ENCODE results near the gene PPP4R3A.
"Not testable (repeated sequence)": the region's sequence is repeated elsewhere in the genome, so short reads cannot be mapped to it uniquely, and the experiment has no call there.

PPP4R3A gene

GRCh38 chr14:91510171-91511042, at the start of gene PPP4R3A:
Gene PPP4R3A, minus strand, starts transcription at chr14:91510310. Its CDS starts 663 bp downstream, at chr14:91509647.
- peak; percentile 94 for DNase-seq (ENCODE audit: low spot score)

- DNase-seq (ENCODE audit: low spot score): no peak
These were observed 45.4 kb upstream of the PPP4R3A start for GRCh38 chr14:91555531-91555930.

GRCh38 chr14:91554535-91555332, 44.6 kb upstream of the PPP4R3A start:
- no peak for DNase-seq (ENCODE audit: low spot score)

- DNase-seq (ENCODE audit: low spot score): no peak
These were observed 38.0 kb upstream of the PPP4R3A start for GRCh38 chr14:91548108-91548507.

- no peak for DNase-seq (ENCODE audit: low spot score)
These were observed 36.0 kb upstream of the PPP4R3A start for GRCh38 chr14:91545946-91546716.

DNA sequence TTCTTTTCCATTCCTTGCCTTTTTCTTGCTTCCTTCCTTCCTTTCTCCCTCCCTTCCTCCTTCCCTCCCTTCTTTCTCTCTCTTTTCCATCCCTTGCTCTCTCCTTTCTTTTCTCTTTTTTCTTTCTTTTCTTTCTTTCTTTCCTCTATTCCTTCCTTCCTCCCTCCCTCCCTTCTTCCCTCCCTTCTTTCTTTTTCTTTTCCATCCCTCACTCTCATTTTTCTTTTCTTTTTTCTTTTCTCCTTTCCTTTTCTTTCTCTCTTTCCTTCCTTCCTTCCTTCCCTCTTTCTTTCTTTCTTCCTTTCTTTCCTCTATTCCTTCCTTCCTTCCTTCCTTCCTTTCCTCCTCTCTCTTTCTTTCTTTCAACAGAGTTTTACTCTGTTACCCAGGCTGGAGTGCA, 35.1 kb upstream of the PPP4R3A start:
- no peak for DNase-seq (ENCODE audit: low spot score)

DNA sequence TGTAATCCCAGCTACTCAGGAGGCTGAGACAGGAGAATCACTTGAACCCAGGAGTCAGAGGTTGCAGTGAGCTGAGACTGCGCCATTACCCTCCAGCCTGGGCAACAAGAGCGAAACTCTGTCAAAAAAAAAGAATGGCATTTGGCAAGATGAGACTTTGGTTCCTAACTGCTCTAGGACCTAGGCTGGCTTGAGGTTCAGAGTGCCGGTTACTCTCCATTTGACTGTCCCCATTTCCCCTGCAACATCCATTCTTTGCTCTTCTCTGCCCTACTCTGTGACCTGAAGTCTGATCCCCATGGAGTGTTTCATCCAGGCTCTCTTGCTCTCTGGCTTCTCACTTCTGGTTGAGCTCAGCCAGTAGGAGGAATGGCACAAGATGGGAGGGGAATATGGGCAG, 26.2 kb upstream of the PPP4R3A start:
- DNase-seq (ENCODE audit: low spot score): no peak

DNA sequence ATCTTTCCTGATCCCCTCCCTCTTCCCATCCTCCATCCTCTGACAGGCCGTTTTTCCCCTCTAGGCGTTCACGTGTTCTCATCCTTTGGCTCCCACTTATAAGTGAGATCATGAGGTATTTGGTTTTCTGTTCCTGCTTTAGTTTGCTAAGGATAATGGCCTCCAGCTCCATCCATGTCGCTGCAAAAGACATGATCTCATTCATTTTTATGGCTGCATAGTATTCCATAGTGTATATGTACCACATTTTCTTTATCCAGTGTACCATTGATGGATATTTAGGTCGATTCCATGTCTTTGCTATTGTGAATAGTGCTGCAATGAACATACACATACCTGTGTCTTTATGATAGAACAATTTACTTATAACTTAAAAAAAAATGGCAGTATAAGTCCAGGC, 23.9 kb upstream of the PPP4R3A start:
- DNase-seq (ENCODE audit: low spot score): not testable (repeated sequence)

GRCh38 chr14:91533623-91534022, 23.5 kb upstream of the PPP4R3A start:
- no peak for DNase-seq (ENCODE audit: low spot score)

DNA sequence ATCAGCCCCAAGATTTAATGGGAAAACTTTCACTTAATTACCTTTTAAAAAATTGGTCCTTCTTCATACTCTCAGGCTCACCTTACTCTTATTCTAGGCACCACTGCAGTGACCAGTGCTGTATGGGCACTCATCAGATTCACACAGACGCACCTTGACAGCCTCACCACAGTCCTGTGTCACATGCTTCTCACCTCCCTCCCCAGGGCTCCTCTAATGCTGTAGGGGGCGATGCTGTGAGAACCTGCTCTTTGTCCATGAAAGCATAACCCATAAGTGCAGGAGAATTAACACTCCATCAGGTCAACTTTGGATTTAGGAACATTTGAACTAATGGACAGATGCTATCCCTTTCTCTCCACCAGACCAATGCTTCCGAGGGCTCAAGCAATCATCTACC, 13.9 kb upstream of the PPP4R3A start:
- DNase-seq (ENCODE audit: low spot score): no peak

DNA sequence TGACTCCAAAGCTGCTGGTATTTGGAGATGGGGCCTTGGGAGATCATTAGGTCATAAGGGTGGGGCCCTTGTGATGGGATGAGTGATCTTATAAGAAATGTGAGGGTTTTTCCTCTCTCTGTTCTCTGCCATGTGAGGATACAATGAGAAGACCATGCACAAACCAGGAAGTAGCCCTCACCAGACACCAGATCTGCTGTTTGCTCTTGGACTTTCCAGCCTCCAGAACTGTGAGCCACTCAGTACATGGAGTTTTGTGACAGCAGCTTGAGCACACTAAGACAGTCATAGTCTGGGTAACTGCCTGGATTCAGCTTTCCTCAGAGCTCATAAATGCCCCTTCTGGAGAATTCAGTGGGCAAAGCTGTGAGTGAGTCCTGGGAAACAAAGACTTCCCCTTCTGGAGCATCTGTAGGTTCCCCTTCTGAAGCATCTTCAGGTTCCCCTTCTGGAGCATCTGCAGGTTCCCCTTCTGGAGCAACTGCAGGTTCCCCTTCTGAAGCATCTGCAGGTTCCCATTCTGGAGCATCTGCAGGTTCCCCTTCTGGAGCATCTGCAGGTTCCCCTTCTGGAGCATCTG, 11.0 kb upstream of the PPP4R3A start:
- no peak for DNase-seq (ENCODE audit: low spot score)

DNA sequence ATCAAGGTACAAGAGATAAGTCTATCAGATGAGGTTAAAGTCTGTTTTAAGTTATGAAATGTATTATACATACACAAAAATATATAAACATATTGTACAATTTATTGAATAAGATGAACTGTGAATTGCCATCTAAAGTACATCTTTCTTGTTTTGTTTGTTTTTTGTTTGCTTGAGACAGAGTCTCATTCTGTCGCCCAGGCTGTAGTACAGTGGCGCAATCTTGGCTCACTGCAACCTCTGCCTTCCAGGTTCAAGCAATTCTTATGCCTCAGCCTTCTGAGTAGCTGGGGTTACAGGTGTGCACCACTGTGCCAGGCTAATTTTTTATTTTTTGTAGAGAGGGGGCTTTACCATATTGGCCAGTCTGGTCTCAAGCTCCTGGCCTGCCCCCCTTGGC, 10.0 kb upstream of the PPP4R3A start:
- no peak for DNase-seq (ENCODE audit: low spot score)

GRCh38 chr14:91519239-91520036, 9.3 kb upstream of the PPP4R3A start:
- no peak for DNase-seq (ENCODE audit: low spot score)

GRCh38 chr14:91516663-91517388, 6.7 kb upstream of the PPP4R3A start:
- DNase-seq (ENCODE audit: low spot score): no peak

GRCh38 chr14:91515979-91516378, 5.9 kb upstream of the PPP4R3A start:
- no peak for DNase-seq (ENCODE audit: low spot score)

DNA sequence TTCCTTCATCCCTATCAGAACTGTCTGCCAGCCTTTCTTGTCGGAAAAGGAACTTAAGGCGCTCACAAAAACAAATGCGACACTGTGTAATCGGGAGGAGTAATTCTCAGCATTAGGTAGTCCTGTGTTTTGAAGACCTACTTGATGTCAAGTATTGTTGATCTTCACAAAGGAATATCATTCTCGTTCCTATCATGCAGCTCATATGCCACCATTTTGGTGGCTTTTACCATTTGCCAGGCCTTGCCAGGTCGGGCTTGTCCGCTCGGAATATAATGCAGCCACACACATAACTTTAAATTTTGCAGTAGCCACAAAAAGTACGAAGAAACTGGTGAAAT, 903 bp upstream of the PPP4R3A start:
- peak; percentile 53 for DNase-seq (ENCODE audit: low spot score)

DNA sequence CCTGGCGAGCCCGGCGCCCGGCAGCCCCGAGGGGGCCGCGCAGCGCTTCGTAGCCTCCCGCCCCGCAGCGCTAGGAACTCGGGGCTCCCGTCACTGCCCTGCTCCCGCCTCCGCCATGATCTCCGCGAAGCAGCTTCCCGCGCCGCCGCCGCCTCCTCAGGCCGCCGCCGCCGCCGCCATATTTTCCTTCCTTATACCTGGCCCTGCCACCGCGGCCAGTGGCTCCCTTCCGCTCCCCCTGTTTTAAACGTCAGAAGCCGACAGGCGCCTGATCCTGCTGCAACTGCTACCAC, 286 bp downstream of the PPP4R3A start:
- no peak for DNase-seq (ENCODE audit: low spot score)

DNA sequence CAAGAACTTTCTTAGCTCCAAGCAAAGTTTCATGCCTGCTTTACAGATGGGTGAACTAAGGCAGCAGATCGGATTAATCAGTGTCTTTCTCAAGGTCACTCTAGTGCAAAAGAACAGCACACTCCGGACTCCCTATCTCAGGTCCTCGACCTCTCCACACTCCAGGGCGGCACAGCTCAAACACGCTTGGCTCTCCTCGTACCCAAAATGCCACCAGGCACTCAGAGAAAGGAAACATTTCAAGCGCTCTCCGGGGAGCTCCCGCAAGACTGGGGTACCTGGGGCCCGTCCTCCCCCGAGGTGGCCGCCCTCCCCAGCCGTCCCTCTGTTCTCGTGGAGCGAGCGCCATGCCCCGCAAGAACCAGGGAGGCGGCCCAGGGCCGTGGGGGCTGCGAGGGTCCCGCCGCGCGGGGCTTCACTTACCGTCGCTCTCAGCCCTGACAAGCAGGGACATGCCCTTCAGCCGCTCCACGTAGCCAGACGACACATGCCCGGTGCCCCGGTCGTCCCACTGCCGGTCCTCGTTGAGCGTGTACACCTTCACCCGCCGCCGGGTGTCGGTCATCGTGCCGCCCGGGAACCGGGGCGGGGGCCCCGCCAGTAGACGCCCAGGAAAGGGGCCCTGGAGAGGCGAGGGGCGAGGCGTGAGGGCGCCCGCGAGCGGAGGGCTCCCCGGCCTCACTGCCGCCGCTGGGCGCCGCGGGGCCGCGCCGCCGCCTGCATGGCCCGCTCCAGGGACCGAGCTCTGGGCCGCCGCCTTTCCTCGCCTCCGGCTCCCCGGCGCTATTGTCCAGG, 830 bp downstream of the PPP4R3A start:
- peak; percentile 22 for DNase-seq (ENCODE audit: low spot score)

- no peak for DNase-seq (ENCODE audit: low spot score)
These were observed 2.0 kb downstream of the PPP4R3A start for GRCh38 chr14:91508105-91508504.

- DNase-seq (ENCODE audit: low spot score): no peak
These were observed 3.9 kb downstream of the PPP4R3A start for GRCh38 chr14:91506226-91506625.

All from cerebellar cortex (tissue), 1 donor.